NCI-H2227 (cell line): Measurements from ENCODE around the gene LRCOL1.
"Not testable (repeated sequence)": the region's sequence is repeated elsewhere in the genome, so short reads cannot be mapped to it uniquely, and the experiment has no call there.

Source experiments
- DNase-seq: peaks from one replicate; lab custom pipeline; 2025; ENCODE audit not compliant: unreplicated experiment; lab: John Stamatoyannopoulos, UW

The LRCOL1 gene

DNA sequence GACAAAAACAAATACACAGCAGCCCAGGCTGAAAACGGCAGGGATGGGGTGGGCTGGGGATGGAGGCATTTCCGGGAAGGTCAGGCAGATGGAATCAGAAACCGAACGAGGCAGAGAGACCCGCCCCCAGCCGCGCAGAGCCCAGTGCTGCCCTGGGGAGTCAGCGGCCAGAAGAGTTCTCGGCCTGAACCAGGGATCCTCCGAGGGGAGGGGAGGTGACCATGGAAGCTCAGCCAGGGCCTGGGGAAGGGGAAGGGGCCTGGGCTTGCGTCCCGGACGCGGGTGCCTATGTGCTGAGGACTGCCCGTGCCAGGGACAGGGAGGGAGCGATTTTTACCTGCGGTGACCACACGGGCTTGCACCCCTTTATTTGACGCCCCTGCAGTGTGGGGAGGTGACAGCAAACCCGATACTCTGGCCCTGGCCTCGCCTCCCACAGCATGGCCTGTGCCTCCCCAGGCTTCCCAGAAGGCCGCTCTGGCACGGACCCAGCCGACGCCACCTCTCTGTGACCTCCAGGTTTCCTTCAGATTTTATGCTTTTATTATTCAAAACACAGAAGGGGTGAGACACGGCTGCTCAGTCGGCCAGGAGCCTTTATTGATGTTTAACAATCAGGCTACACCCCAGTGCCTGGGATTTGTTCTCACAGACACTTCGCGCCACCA lies 7.7 kb downstream of the LRCOL1 start:
- DNase-seq: no peak

DNA sequence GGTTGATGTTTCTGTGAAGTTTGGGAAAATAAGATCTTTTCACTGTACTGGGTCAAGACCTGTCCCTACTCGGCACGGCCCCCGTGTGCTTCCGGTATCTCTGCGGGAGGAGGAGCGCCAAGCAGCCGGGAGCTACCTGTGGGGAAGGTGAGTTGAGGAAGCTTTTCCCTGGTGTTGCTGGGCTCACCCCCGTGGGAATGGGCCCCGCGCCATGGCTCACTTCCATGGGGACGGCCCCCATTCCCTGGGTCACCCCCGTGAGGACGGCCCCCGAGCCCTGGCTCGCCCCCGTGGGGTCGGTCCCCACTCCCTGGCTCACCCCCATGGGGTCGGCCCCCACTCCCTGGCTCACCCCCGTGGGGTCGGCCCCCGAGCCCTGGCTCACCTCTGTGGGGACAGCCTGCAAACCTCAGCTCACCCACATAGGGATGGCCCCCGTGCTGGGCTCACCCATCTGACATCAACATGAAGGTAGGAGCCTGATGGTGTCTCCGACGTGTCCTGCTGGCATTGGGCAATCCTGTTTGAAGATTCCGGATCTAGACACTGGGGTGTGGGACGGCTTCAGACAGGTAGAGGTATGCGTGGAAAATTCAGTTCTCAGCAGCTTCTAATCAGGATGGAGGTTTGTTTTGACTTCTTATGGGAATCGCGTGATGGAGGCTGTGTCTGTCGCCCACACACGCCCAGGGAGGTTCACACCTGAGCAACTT lies 9.1 kb downstream of the LRCOL1 start:
- no peak for DNase-seq

DNA sequence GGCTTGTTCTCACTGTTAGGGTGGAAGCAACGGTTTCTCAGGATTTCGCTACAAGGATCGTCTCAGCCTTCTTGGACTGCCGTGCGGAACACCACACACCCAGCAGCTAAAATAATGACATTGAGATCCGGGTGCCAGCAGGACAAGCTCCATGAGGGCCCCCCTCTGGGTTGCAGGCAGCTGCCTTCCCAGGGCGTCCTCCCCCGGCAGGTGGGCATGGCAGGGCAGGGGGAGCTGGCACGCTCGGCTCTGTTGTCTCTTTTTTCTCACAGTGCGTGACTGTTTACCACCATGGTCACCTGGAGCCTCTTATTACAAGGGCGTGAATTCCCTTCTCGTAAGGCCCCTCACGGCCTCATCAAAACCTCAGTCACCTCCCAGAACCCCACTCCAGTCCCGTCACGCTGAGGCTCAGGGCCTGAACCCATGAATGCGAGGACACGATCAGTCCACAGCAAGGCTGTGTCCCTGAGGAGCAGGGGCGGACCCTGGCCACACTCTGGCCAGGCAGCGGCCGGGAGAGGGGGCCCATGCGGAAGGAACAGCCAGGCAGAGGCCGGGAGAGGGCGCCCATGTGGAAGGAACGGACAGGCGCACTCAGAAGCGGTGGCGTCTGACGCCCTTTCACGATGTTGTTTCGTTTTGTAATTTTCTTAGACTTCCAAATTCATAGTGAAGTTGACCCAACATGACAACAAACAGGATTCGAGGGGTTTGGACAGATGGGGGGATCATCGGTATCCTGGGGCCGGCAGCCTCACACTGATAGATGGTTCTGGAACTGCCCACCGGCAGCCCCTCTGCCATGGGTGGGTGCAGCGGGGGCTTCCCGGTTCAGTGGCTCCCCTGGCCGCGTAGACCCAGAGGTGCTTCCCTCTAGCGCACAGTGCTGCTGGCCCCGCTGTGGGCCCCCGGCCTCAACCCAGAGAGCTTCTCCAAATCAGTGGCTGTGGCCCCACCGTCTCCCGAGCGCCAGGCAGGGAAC lies 10.0 kb downstream of the LRCOL1 start:
- DNase-seq: no peak

DNA sequence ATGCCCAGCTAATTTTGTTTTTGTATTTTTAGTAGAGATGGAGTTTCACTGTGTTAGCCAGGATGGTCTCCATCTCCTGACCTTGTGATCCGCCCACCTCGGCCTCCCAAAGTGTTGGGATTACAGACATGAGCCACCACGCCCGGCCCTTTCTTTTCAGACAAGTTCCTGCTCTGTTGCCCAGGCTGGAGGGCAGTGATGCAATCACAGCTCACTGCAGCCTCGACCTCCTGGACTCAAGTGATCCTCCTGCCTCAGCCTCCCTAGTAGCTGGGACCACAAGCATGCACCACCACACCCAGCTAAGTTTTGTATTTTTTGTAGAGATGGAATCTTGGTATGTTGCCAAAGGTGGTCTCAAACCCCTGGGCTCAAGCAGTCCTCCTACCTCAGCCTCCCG lies 10.9 kb downstream of the LRCOL1 start:
- DNase-seq: not testable (repeated sequence)

DNA sequence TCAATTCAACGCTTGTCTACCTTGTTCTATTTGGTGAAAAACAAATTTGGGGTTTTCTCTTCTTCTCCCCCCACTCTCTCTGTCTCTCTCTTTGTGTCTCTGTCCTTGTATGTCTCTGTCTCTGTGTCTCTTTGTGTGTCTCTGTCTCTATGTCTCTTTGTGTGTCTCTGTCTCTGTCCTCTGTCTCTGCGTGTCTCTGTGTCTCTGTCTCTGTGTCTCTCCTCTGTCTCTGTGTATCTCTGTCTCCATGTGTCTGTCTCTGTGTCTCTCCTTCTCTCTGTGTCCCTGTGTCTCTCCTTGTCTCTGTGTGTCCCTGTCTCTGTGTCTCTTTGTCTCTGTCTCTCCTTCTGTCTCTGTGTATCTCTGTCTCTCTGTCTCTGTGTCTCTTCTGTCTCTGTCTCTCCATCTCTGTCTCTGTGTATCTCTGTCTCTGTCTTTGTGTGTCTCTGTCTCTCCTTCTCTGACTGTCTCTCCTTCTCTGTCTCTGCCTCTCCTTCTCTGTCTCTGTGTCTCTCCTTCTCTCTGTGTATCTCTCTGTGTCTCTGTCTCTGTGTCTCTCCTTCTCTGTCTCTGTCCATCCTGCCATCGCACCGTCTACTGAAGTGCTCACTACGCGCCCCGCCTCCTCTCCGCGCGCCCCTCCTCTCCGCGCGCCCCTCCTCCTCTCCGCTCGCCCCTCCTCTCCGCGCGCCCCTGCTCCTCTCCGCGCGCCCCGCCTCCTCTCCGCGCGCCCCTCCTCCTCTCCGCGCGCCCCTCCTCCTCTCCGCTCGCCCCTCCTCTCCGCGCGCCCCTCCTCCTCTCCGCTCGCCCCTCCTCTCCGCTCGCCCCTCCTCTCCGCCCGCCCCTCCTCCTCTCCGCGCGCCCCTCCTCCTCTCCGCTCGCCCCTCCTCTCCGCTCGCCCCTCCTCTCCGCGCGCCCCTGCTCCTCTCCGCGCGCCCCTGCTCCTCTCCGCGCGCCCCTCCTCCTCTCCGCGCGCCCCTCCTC lies 12.8 kb downstream of the LRCOL1 start:
- DNase-seq: peak; percentile 77

DNA sequence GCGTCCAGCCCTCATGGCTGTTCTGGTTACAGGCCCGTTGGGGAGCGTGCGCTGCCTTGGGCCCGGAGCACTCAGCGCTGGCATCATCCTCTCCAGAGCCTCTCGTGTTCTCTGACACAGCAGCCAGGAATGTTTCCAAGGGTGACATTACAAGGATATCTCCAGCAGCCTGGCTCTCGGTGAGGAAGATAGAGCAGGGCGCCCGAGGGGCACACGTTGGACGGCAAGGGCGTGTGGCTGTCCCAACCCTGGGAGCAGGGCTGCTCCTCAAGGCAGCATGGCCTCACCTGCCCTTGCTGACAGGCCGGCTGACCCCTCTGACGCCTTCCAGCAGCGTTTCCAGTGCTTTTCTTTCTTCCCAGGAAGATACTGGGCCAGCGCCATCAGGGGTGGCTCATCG lies 14.4 kb downstream of the LRCOL1 start:
- no peak for DNase-seq

DNA sequence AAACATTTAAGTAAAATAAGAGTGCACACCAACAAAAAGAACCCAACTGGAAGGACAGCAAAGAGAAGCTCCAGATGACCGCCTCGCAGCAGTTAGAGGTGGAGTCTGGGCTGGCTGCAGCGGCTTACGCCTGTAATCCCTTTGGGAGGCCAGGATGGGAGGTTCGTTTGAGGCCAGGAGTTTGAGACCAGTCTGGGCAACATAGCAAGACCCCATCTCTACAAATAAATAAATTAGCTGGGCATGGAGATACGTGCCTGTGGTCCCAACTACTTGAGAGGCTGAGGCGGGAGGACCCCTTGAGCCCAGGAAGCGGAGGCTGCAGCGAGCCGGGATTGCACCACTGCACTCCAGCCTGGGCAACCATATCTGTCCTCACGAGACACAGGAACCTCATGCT lies 15.2 kb downstream of the LRCOL1 start:
- DNase-seq: no peak

DNA sequence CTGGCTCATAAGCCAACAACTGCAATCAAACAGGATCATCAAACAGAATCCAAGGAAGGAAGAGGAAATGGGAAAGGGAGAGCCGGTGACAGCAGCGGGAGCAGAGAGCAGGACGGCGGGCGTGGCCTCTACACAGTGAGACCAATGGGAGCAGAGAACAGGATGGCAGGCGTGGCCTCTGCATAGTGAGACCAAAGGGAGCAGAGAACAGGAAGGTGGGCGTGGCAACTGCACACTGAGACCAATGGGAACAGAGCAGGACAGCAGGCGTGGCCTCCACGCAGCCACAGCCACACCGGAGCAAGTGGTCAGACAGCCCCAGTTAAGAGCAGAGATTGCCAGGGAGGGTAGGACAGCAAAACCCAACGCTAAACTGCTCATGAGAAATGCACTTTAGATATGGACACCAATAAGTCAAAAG lies 16.4 kb downstream of the LRCOL1 start:
- peak; percentile 99 for DNase-seq

DNA sequence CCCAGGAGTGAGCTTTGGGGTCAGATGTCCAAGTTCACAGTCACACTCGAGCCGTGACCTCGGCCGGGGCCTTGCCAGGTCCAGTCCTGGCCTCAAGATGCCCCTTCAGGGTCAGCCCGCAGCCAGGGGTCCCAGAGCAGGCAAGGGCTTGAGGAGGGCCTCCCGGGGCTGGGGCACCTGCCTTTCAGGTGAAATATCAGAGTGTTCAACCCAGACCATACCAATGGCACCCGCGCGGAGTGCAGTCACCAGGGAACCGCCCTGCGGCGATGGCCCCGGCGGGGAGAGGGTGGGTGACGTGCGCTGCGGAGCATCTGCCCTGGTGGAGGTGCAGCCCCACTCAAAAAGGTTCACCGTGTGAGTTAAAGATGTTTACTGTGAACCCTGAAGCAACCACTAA lies 16.9 kb downstream of the LRCOL1 start:
- DNase-seq: no peak

DNA sequence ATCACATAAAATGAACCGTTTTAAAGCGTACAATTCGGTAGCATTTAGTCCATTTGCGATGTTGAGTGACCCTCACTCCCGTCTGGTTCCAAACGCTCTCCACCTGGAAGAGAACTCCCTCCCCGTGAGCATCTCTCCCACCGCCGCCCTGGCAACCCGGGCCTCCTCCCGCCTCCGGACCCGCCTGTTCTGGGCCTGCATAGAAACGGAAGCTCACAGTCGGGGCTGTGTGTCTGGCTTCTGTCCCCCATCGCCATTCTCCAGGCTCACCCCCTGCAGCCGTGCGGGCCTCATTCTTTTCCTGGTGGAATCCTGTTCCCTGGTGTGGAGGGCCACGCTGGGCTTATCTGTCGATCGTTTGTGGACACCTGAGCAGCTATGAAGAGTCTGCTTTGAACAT lies 17.3 kb downstream of the LRCOL1 start:
- peak; percentile 11 for DNase-seq

DNA sequence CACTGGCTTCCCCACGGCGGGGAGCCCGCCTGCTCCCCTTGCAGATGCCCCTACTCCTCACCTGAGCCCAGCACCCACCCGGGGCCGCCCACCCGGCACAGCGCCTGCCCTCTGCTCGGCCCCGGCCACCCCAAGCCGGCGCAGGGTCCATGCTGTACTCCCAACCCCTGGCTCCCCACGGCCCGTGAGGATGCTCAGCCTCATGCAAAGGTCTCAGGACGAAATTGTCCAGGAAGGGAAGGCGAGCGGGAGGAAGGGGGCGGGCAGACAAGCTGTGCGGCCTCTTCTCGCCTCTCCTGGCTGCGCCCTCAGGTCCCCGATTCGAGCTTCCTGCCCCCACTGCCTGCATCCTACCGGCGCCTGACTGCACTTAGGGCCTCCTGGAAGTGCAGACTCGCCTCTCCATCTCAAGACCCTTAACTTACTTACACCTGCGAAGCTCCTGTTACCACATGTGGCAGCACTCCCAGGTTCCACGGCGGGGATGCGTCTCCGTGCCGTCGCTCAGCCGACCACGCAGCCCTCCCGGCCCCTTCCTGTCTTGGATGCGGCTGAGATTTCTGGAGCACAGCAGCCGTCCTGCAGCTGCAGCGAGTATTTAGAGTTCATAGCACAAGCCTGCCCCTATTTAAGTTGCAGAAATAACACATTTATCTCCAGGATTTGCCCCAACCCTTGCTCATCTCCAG lies 18.0 kb downstream of the LRCOL1 start:
- DNase-seq: no peak

DNA sequence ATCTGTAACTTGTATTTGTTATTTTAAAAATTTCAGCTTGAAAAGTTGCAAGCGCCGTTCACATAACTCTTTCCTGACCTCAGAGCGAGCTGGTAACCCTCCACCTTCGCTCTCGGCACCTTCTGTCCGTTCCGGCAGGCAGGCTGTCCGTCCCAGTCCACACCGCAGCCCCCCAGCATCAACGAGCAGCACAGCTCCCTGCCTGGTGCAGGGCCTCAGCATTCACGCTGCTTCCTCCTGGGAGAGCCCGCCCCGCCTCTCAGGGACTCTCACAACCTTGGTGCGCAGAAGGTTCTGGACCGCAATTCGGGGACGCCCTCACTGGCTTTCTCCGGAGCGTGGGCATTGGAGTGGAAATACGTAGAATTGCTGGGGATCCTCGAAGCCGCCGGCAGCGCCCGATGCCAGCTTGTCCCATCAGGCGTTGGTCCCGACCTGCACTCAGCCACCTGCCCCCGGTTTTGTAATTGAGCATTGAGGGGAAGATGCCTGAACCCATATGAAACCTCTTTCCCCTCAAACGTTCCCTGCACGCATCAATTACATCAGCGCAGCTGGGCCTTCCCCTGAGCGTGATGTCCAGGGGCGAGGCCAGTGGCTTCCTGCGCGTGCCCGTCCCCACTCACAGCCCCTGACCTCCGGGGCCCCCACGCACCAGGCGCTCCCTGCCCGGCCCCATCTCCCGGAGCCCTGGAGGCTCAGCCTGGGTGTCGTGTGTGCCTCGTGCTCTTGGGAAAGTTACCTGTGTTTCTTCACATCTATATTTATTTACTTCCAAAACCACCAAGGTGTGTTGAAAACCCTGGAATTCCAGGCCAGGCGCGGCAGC lies 19.1 kb downstream of the LRCOL1 start:
- no peak for DNase-seq

DNA sequence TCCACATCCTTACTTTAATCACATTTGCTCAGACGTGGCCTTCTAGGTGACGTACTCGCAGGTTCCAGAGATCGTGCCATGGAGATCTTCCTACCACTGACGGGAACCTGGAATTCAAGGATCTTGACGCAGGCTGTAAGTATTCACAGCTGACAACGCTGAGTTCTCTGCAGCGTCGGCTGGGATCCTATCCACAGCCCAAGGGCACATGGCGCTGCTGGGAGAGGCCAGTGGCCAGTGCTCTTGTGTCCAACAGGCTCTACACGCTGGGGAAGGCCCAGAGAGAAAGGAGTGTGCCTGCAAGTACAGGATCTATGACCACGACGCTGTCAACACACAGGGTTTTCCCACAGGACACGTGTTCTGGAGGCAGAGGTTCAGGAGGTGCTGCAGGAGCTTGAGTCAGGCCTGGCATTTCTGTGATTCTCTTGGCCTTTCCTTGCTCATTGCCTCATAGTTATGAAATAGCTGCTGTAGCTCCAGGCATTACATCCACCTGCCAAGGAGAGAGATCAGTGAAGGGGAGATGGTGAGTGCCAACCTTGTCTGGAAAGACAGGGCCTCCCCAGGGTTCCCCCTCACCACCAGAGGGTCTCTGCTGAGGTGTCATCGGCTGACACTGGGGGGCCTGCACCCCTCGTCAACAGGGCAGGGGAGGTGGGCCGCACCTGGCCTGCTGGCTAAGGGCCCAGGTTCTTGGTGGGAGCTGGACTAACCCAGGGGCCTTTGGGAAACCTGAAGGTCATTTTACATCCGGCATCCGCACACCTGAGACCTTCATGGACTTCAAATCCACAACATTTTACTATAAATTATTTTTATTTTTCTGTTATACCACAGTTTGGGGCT lies 21.3 kb downstream of the LRCOL1 start:
- no peak for DNase-seq

DNA sequence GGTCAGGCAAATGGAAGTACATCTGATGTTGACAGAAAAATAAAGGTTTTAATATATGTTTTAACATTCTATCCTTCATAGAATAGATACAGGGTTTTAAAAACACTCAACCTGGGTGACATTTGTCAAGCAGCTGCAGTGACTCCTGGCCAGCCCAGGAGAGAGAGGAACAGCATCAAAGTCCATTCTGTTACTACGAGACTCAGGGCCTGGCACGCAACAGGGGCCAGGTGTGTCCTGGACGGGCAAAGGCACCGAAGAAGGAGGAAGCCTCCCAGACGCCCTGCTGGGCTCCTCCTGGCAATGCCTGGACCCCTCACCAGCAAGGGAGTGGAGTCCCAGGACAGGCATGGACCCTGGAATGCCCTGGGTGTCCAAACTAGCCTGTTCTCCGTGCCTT lies 22.1 kb downstream of the LRCOL1 start:
- no peak for DNase-seq

DNA sequence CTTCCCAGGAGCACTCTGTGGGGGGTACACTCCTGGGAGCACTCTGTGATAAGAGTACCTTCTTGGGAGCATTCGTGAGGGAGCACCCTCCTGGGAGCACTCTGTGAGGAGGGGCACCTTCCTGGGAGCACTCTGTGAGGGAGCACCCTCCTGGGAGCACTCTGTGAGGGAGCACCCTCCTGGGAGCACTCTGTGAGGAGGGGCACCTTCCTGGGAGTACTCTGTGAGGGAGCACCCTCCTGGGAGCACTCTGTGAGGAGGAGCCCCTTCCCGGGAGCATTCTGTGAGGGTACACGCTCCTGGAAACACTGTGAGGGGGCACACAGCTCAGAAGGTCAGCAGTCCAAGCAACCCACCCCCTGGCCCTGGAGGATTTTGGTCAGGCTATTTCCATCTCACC lies 22.6 kb downstream of the LRCOL1 start:
- DNase-seq: no peak

DNA sequence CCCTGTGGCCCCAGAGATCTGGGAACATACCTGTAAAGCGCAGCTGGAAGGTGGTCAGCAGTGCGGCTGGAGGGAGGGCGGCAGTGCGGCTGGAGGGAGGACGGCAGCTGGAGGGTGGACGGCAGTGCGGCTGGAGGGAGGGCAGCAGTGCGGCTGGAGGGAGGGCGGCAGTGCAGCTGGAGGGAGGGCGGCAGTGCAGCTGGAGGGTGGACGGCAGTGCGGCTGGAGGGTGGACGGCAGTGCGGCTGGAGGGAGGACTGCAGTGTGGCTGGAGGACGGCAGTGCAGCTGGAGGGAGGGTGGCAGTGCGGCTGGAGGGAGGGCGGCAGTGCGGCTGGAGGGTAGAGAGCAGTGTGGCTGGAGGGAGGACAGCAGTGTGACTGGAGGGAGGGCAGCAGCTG lies 23.5 kb downstream of the LRCOL1 start:
- DNase-seq: no peak

DNA sequence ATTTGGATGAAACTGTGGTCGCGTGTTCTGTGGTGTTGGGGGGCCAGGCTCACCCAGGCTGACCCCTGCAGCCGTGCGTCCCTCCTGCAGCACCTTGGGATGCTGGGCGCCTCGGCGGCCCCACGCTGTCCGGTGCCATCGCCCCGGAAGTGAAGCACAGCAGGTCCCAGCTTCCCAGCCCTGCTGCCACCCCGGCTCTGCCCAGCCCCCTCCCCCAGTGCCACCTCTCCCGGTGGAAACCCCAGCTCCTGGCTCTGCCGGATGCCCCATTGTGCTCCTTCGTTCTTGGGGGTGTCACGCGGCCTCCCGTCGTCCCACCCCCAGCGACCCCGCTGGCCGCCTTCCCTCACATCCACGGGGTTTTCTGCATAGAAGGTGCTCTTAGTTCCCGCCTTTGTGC lies 25.2 kb downstream of the LRCOL1 start:
- no peak for DNase-seq

DNA sequence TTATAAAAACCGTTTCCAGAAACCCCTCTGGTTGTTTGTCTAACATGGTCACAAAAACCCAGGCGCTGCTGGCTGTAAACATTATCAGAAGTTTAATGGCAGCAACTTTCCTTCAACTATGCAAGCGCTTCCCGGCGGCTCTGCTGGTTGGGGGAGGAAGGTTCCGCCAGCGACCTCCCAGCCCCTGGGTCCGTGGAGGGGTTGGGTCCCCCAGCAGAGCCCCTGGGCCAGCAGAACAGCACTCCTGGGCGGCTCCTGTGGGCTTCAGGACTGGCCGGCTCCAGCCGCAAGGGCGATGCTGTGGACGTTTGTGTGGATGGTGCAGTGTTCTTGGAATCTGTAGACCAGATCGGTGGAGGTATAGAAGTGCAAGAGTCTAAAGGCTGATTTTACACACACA lies 26.0 kb downstream of the LRCOL1 start:
- no peak for DNase-seq
